KMS-11 (cell line): Measurements from ENCODE around the gene PSG1.
"Not testable (repeated sequence)": the region's sequence is repeated elsewhere in the genome, so short reads cannot be mapped to it uniquely, and the experiment has no call there.

Experiments used
- H2AFZ ChIP-seq: fragments of 200-600 bp; sonication (generic); 2 replicates; pipeline ENCODE4 v1.6.1; 2016; ENCODE audit warnings: antibody characterized with exemption, mixed run types, low read depth
- H3K27ac ChIP-seq: fragments of 200-600 bp; sonication (generic); 2 replicates; pipeline ENCODE4 v1.6.1; 2016; ENCODE audit warnings: mild to moderate bottlenecking, mixed run types
- H3K27me3 ChIP-seq: fragments of 200-600 bp; sonication (generic); 2 replicates; pipeline ENCODE4 v1.6.1; 2017; ENCODE audit warnings: mild to moderate bottlenecking, low read depth, mixed run types, moderate library complexity; ENCODE audit not compliant: insufficient read depth
- H3K36me3 ChIP-seq: fragments of 200-600 bp; sonication (generic); 2 replicates; pipeline ENCODE4 v1.6.1; 2017; ENCODE audit warnings: mild to moderate bottlenecking, mixed run types; ENCODE audit not compliant: insufficient read depth
- H3K4me1 ChIP-seq: fragments of 200-600 bp; sonication (generic); 2 replicates; pipeline ENCODE4 v1.6.1; 2016; ENCODE audit warnings: mild to moderate bottlenecking, low read depth, mixed run types; ENCODE audit not compliant: poor library complexity, severe bottlenecking
- H3K4me2 ChIP-seq: fragments of 200-600 bp; sonication (generic); 2 replicates; pipeline ENCODE4 v1.7.0; 2016; ENCODE audit warnings: mild to moderate bottlenecking, mixed run types
- H3K4me3 ChIP-seq: fragments of 200-600 bp; sonication (generic); IDR thresholded peaks from 2 replicates; pipeline ENCODE4 v1.6.1; 2017; ENCODE audit warnings: low read depth, low read length, mixed read lengths; ENCODE audit not compliant: insufficient read depth
- H3K79me2 ChIP-seq: fragments of 200-600 bp; sonication (generic); 2 replicates; pipeline ENCODE4 v1.6.1; 2016; ENCODE audit warnings: low read depth, mixed run types; ENCODE audit not compliant: insufficient read depth
- H3K9ac ChIP-seq: fragments of 200-600 bp; sonication (generic); 2 replicates; pipeline ENCODE4 v1.6.1; 2016; ENCODE audit warnings: mild to moderate bottlenecking, mixed run types
- H4K20me1 ChIP-seq: fragments of 200-600 bp; sonication (generic); 2 replicates; pipeline ENCODE4 v1.6.1; 2016; ENCODE audit warnings: mild to moderate bottlenecking, mixed run types; ENCODE audit not compliant: insufficient read depth
- TF ChIP-seq, protein P1 (sequence below): fragments of 200-600 bp; sonication (generic); conservative IDR thresholded peaks from 2 replicates; pipeline ENCODE4 v1.6.1; 2017; ENCODE audit warnings: low read depth, mild to moderate bottlenecking, antibody characterized with exemption, low read length, moderate library complexity, mixed read lengths

Gene PSG1

DNA sequence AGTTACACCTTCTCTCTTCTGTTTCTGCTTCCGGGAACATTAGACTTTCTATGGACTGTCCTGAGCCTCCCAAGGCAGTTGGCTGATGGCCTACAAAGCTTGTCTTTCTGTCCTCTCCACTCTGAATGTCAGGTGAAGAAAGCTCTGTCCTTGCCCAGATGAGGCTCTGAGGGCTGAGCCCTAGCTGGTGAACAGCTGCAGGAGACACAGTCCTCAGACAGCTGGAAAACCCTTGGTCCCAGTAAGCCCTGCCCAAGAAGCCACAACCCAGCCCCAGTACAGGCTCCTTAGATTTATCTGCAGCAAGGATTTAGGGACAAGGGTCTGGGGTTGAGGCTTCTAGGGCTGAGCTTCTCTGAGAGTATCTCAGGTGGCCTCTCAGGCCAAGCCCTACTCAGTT lies 26.3 kb downstream of the PSG1 start:
- H4K20me1 ChIP-seq, H3K36me3 ChIP-seq, H3K9ac ChIP-seq, H3K27ac ChIP-seq, H2AFZ ChIP-seq, H3K79me2 ChIP-seq, H3K4me3 ChIP-seq, H3K4me2 ChIP-seq, H3K4me1 ChIP-seq, H3K27me3 ChIP-seq: not testable (repeated sequence)

DNA sequence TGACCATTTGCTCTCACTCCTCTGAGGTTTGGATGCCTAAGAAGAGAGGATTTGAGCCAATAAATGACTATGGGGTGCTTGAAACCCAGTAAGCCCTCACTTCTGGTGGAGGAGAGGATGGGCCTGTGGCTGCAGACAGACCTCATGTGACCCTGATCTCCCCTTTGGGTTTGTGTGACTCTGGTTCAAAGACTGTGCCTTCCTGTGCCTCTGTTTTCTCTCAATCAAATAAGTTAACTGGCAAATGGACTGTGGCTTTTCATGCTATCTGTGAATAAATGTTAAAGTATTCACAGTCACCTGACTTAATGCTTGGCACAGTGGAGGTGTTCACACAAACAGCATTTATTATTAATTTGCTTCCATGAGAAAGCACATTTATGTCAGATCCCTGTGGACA lies 26.7 kb downstream of the PSG1 start:
- H4K20me1 ChIP-seq, H3K79me2 ChIP-seq, H2AFZ ChIP-seq, H3K27ac ChIP-seq, H3K4me2 ChIP-seq, H3K4me1 ChIP-seq, H3K36me3 ChIP-seq, H3K9ac ChIP-seq, H3K4me3 ChIP-seq, H3K27me3 ChIP-seq: not testable (repeated sequence)

DNA sequence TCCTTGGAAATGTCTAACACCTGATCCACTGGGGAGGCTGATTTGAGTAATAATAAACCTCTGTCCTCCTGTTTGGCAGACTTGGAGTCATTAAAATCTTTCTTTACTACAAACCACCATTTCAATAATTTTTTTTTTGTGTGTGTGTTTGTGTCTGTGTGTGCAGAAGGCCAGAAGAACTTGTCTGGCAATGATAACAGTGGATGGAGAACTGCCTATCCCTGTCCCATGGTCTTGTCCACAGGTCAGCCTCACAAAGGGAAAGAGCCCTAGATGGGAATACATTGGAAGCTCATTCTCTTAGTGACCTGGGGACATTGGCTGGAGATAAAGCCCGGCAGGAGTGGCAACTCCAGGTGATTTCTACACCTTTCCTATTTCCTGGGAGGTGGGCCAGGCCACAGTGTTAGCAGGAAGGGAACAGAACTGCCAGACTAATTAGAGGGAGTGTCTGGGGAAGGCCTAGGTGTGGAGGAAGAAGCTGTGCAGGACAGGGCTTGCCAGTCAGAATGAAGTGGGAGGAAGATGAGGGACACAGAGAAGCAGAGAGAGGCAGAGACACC lies 27.7 kb downstream of the PSG1 start:
- not testable (repeated sequence) for H4K20me1 ChIP-seq, H3K4me1 ChIP-seq, H3K27ac ChIP-seq, H3K4me3 ChIP-seq, H3K79me2 ChIP-seq, H3K27me3 ChIP-seq, H3K9ac ChIP-seq, H3K36me3 ChIP-seq, H2AFZ ChIP-seq, H3K4me2 ChIP-seq

DNA sequence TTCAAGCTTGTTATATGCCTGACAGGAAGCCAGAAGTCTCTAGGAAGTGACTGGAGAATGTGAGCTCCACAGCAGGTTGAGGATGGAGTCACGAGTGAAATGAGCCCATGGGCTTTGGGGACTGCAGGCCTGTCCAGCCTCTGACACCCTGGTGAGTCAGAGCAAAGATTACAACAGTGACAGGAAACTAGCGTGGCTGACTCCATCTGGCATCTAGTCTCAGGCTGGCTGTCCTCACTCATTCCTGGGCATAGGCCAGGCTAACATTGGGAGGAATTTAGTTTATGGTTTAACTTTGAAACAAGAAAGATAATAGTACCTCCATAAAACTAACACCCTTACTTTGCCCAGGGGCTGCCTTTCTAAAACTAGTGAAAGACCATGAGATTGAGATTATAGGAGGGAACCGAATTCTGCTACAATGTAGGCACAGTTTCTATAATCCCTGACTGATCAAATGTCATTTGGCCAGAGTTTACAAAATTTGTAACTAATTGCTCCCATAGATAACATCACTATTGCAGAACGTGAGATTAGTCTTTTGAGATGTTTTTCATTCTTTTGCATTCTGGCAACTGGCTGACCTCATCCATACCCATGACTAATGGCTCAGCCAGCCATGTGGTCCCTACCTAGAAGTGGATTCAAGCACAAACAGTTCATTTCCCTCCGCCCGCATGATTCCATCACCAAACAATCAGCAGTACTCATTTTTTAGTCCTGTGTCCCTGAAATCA lies 28.4 kb downstream of the PSG1 start:
- no peak overlapping the region for H3K4me3 ChIP-seq
- no peaks in the 10 kb centered on the region for H3K4me1 ChIP-seq
- H3K27ac ChIP-seq = no peak overlapping the region
- no peaks in the 10 kb centered on the region for H3K36me3 ChIP-seq
- H3K79me2 ChIP-seq = no peaks in the 10 kb centered on the region
- no peaks in the 10 kb centered on the region for H4K20me1 ChIP-seq
- no peak overlapping the region for H3K4me2 ChIP-seq
- H3K27me3 ChIP-seq = no peaks in the 10 kb centered on the region
- no peak overlapping the region for H2AFZ ChIP-seq
- no peak overlapping the region for H3K9ac ChIP-seq
- TF ChIP-seq, protein P1, sequence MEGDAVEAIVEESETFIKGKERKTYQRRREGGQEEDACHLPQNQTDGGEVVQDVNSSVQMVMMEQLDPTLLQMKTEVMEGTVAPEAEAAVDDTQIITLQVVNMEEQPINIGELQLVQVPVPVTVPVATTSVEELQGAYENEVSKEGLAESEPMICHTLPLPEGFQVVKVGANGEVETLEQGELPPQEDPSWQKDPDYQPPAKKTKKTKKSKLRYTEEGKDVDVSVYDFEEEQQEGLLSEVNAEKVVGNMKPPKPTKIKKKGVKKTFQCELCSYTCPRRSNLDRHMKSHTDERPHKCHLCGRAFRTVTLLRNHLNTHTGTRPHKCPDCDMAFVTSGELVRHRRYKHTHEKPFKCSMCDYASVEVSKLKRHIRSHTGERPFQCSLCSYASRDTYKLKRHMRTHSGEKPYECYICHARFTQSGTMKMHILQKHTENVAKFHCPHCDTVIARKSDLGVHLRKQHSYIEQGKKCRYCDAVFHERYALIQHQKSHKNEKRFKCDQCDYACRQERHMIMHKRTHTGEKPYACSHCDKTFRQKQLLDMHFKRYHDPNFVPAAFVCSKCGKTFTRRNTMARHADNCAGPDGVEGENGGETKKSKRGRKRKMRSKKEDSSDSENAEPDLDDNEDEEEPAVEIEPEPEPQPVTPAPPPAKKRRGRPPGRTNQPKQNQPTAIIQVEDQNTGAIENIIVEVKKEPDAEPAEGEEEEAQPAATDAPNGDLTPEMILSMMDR = no peak

DNA sequence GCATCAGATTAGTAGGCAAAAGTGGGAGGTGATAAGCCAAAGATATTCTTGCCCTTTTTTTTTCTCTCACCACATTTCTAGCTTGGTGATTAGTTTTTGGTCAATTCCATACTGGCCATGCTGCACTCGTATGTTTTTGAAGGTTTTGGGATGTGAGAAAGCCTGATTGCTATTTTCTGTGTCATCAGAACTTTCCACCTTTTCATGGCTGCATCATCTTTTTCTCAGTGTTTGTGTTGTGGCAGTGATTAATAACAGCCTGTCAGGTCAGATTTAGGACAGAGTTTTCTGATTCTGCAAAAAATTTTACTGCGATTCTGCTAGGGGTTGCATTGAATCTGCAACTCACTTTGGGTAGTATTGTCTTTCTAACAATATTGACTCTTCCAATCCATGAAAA lies 32.9 kb downstream of the PSG1 start:
- H2AFZ ChIP-seq = no peak overlapping the region
- no peak overlapping the region for H3K4me3 ChIP-seq
- no peaks in the 10 kb centered on the region for H3K4me1 ChIP-seq
- H3K27ac ChIP-seq = no peak overlapping the region
- no peaks in the 10 kb centered on the region for H3K79me2 ChIP-seq
- H3K36me3 ChIP-seq = no peaks in the 10 kb centered on the region
- no peak overlapping the region for H3K4me2 ChIP-seq
- H3K9ac ChIP-seq = no peak overlapping the region
- TF ChIP-seq, protein P1 = no peak
- no peaks in the 10 kb centered on the region for H3K27me3 ChIP-seq
- H4K20me1 ChIP-seq = no peaks in the 10 kb centered on the region

DNA sequence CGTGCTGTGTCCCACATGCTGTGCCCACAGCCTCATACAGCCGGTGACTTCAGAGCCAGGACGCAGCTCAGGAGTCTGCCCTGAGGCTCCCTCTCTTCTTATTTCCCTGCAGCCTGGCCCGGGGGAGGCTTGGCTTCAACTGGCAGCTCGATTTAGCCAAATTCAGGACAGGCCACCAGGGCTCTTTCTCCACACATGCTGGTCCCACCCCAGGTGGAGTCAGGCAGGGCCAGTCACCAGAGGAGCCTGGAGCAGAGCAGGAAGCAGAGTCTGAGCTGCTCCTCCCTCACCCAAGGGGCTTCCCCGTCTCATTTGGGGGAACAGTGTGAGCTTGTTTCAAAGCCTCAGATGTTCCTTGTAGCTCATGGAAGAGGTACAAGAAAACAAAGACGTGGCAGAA lies 35.9 kb downstream of the PSG1 start:
- H3K79me2 ChIP-seq, H4K20me1 ChIP-seq, H3K27me3 ChIP-seq, H3K4me3 ChIP-seq, H3K27ac ChIP-seq, H3K36me3 ChIP-seq, H3K4me2 ChIP-seq, H2AFZ ChIP-seq, H3K9ac ChIP-seq, H3K4me1 ChIP-seq: not testable (repeated sequence)

DNA sequence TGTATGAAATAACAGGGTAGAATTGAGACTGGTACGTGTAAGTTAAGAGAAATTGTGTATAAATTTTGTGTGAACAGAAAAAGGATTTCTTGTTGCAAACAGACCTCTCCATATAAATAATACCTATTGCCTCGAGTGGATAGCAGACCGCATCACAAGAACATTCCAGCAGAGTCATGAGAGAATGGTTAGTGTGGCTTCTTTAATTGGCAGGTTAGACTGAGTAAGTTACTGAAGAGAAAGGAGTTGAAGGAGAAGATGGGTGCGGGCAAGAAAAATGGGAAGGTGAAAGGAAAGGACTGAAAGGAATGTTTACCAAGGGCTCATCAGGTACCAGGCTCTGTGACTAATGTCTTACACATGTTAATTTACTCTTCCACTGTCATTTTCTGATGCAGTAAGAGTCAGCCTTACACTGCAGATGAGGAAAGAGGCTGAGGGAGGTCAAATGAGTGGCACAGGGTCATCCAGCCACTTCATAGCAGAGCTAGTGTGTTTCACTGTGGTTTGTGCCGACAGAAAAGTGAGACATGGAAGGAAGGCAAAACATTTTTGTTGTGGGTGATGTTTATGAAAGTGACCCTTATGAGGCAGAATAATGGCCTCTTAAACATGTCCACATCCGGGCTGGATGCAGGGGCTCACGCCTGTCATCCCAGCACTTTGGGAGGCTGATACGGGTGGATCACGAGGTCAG lies 46.6 kb downstream of the PSG1 start:
- not testable (repeated sequence) for H3K27ac ChIP-seq, H3K4me1 ChIP-seq, H3K27me3 ChIP-seq, H3K4me2 ChIP-seq, H3K36me3 ChIP-seq, H4K20me1 ChIP-seq, H2AFZ ChIP-seq, H3K9ac ChIP-seq, H3K4me3 ChIP-seq, H3K79me2 ChIP-seq

DNA sequence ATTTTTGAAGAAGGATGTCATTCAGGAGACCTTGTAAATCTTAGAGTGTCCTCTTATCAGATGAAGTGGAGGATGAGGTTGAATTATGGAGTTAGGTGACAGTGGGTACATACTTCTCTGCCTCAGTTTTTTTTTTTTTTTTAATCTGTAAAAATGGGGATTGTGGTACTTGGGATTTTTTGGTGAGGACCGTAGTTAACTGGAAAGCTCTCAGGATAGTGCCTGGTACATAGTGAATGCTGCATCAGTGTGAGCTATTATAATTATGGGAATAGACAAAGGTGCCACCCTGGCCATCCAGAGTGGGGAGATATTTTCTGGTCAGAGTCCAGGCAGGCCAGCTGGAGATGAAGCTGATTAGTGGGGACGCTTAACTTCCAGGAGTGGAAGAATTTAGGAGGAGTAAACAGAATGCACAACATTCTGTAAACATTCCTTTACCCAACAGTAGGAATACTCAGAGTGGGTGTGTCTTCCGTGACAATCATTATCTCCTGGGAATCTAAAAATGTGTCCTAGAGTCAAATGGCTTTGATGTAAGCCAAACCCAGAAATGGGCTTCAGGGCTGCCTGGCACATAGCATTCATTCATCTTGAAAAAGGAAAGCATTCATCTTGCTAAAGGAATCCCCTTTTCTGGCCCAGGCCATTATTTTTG lies 47.4 kb downstream of the PSG1 start:
- not testable (repeated sequence) for H2AFZ ChIP-seq, H3K36me3 ChIP-seq, H3K4me1 ChIP-seq, H3K27me3 ChIP-seq, H3K4me2 ChIP-seq, H4K20me1 ChIP-seq, H3K9ac ChIP-seq, H3K27ac ChIP-seq, H3K79me2 ChIP-seq, H3K4me3 ChIP-seq
